ENCODE data around the gene ADSS1.

DNA sequence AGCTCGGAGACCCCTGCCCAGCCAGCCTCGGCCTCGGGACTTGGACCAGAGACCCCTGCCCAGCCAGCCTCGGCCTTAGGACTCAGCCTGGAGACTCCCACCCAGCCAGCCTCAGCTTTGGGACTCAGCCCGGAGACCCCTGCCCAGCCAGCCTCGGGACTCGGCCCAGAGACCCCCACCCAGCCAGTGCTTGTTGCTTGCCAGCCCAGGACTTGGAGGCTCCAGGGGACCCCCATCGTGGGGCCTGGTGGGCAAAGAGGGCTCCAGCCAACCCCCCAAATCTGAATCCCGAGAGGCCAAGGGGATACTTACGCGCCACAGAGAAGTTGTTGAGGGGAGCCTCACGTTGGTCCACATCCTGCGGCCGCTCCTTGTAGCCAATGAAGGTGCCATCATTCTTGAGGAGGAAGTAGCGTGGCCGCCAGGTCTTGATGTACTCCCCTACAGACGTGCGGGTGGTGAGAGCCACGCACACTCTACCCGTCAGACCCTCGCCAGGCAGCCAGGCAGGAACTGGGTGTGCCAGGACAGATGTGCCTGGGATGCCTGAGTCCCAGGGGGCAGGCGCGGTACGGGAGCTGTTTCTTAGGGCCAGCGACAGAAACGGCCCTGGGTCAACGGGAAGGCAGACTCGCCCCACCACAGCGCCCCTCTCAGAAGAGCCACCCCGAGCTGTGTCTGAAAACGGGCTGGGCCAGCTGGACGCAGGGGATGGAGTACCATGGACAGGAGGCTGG is 55.9 kb downstream of the ADSS1 start:
- TF ChIP-seq EZH2 (IDR thresholded peaks at IDR 0.05; ENCODE audit: borderline replicate concordance), result no peak
- TF ChIP-seq, protein P1, sequence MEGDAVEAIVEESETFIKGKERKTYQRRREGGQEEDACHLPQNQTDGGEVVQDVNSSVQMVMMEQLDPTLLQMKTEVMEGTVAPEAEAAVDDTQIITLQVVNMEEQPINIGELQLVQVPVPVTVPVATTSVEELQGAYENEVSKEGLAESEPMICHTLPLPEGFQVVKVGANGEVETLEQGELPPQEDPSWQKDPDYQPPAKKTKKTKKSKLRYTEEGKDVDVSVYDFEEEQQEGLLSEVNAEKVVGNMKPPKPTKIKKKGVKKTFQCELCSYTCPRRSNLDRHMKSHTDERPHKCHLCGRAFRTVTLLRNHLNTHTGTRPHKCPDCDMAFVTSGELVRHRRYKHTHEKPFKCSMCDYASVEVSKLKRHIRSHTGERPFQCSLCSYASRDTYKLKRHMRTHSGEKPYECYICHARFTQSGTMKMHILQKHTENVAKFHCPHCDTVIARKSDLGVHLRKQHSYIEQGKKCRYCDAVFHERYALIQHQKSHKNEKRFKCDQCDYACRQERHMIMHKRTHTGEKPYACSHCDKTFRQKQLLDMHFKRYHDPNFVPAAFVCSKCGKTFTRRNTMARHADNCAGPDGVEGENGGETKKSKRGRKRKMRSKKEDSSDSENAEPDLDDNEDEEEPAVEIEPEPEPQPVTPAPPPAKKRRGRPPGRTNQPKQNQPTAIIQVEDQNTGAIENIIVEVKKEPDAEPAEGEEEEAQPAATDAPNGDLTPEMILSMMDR (IDR thresholded peaks at IDR 0.05; ENCODE audit: poor library complexity), result no peak

Data from hepatocyte (in vitro differentiated cells).